GM12873 (cell line): ENCODE results near the gene RAPGEFL1.

Source experiments
- CTCF ChIP-seq: IDR thresholded peaks from 2 replicates; pipeline ENCODE4 v1.5.1; 2012; ENCODE audit warnings: low read depth, mild to moderate bottlenecking, moderate library complexity, low read length, control low read depth; ENCODE audit not compliant: insufficient read depth; ENCODE audit errors: missing control alignments

Gene RAPGEFL1, protein sequence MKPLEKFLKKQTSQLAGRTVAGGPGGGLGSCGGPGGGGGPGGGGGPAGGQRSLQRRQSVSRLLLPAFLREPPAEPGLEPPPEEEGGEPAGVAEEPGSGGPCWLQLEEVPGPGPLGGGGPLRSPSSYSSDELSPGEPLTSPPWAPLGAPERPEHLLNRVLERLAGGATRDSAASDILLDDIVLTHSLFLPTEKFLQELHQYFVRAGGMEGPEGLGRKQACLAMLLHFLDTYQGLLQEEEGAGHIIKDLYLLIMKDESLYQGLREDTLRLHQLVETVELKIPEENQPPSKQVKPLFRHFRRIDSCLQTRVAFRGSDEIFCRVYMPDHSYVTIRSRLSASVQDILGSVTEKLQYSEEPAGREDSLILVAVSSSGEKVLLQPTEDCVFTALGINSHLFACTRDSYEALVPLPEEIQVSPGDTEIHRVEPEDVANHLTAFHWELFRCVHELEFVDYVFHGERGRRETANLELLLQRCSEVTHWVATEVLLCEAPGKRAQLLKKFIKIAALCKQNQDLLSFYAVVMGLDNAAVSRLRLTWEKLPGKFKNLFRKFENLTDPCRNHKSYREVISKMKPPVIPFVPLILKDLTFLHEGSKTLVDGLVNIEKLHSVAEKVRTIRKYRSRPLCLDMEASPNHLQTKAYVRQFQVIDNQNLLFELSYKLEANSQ

GRCh38 chr17:40177275-40177874 lies at the start of gene RAPGEFL1:
TSS of gene RAPGEFL1 (plus strand) at chr17:40177470. CDS start at chr17:40177862, 392 bp downstream.
- no peak for TF ChIP-seq CTCF

- no peak for TF ChIP-seq CTCF
These were observed 47.8 kb upstream of the RAPGEFL1 start for GRCh38 chr17:40129498-40129897.

DNA sequence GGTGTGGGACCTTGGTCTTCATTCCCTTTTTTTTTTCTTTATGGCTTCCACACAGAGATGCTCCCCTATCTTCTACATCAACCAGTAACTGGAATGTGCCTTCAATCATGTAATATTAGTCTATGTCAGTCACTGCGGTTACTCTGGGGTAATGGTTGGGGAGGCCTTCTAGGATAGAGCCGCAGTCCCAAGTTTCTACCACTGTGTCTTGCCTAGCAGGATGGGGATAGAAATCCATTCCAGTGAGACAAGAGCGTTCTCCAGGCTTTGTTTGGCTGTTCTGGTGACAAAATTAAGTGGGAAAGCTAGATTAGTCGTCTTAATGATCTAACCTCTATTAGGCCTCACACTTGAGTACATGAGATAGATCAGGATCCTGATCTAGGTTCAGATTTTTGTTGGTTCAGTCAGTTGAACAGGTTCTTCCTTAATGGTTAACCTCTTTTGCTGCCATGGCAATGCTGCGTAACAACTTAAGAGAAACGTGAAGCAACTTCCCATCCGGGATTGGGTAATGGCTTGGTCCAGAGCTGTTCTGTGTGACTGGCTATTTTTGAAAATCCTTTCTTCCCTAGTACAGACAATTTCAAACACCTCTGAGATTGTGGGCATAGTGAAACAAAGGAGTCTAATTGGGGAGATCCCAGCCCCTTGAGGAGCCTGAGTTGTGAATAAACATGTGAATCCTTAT lies 46.8 kb upstream of the RAPGEFL1 start:
- no peak for TF ChIP-seq CTCF

DNA sequence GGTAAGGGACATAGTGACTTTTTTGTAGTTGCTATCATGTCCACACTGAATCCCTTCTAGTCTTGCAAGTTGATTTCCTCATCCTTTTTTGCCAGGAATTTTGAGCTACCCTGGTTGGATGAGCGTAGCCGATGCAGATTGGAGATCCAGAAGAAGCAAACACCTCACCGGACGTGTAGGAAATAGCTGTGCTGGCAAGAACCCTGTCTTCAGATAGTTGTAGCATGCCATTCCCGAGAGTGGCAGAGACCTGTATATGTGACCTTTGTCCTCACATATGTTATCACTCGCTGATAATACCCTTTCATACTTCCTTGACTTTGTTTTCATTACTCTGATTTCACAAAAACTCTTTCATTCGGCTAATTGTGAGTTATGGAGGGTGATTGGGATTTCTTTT lies 43.1 kb upstream of the RAPGEFL1 start:
- TF ChIP-seq CTCF = no peak

GRCh38 chr17:40135817-40136216 lies 41.5 kb upstream of the RAPGEFL1 start:
- TF ChIP-seq CTCF = no peak

- no peak for TF ChIP-seq CTCF
These were observed 37.7 kb upstream of the RAPGEFL1 start for GRCh38 chr17:40139566-40140058.

GRCh38 chr17:40145476-40145875 lies 31.8 kb upstream of the RAPGEFL1 start:
- no peak for TF ChIP-seq CTCF
